Urinary bladder (tissue), 4 donors: ENCODE data around the gene HCN4. TPM values are rescaled to one million over a fixed set of nuclear protein-coding genes. Genes with fewer than 3 reads are reported as not detected.

Source experiments
- DNase-seq: peaks from one replicate; pipeline ENCODE4 v3.0.0-alpha.2; 2015; ENCODE audit errors: extremely low spot score
- H3K27ac ChIP-seq: one replicate; pipeline ENCODE4 v1.5.1; 2013; ENCODE audit warnings: low read depth, mild to moderate bottlenecking, moderate library complexity
- H3K36me3 ChIP-seq: one replicate; pipeline ENCODE4 v1.6.1; 2013; ENCODE audit warnings: mild to moderate bottlenecking, moderate library complexity; ENCODE audit not compliant: insufficient read depth
- H3K4me1 ChIP-seq: one replicate; pipeline ENCODE4 v1.6.1; 2013; ENCODE audit warnings: mild to moderate bottlenecking, moderate library complexity; ENCODE audit not compliant: insufficient read depth
- H3K4me3 ChIP-seq: one replicate; pipeline ENCODE4 v1.5.1; 2013; ENCODE audit warnings: low read depth, low read length
- WGBS: extraction: QIAGEN DNeasy Blood & Tissue Kit; methylation state at CpG from one replicate; pipeline ENCODE4 v1.1.7; 2013; 5-methylcytosine and 5-hydroxymethylcytosine counted together
- polyA plus RNA-seq: library from polyadenylated mRNA; stranded (reverse); fragments of 200-250 nt; gene quantifications from one replicate; pipeline ENCODE4 v1.2.3, GENCODE V29; 2013
- total RNA-seq: library from RNA; depleted of rRNA; stranded (reverse); fragments of >200 nt; gene quantifications from one replicate; pipeline ENCODE4 v1.2.3, GENCODE V29; 2014
- donor health status: healthy with polysubstance abuse.
- donor health status: healthy.

HCN4 gene
- total and polyA plus RNA-seq, 2 donors = not detected

GRCh38 chr15:73369154-73369694 lies 466 bp upstream of the HCN4 start:
- DNase-seq = no peak
- 3% methylated on average over 44 of the region's 44 CpGs for WGBS
- H3K4me1 ChIP-seq = peaks cover 2% of the 10 kb centered on the region
- no peak overlapping the region for H3K4me3 ChIP-seq
- H3K36me3 ChIP-seq = no peaks in the 10 kb centered on the region
- H3K27ac ChIP-seq = no peak overlapping the region

- WGBS = 1% methylated on average over 90 of the region's 90 CpGs
- no peaks in the 10 kb centered on the region for H3K36me3 ChIP-seq
- H3K4me3 ChIP-seq = peak overlapping the region; percentile 45
- peaks cover 2% of the 10 kb centered on the region for H3K4me1 ChIP-seq
- no peak overlapping the region for H3K27ac ChIP-seq
- no peak for DNase-seq
These were observed 996 bp downstream of the HCN4 start for GRCh38 chr15:73367624-73368300.

- Histone ChIP-seq H3K4me1 (peaks cover 2% of the 10 kb centered on the region), H3K4me3 (peak overlapping the region; percentile 45), H3K27ac (no peak overlapping the region), H3K36me3 (no peaks in the 10 kb centered on the region)
- WGBS = 17% methylated on average over 28 of the region's 28 CpGs
- DNase-seq = no peak
These were observed 1.8 kb downstream of the HCN4 start for GRCh38 chr15:73366766-73367623.

GRCh38 chr15:73364070-73364469 lies 4.7 kb downstream of the HCN4 start:
- no peak for DNase-seq
- Histone ChIP-seq H3K4me3 (no peak overlapping the region), H3K27ac (no peak overlapping the region), H3K36me3 (no peaks in the 10 kb centered on the region), H3K4me1 (peaks cover 2% of the 10 kb centered on the region)
- WGBS = 80% methylated on average over 3 of the region's 3 CpGs

GRCh38 chr15:73362900-73363299 lies 5.9 kb downstream of the HCN4 start:
- H3K27ac ChIP-seq = no peak overlapping the region
- H3K4me3 ChIP-seq = no peak overlapping the region
- no peak for DNase-seq
- no peaks in the 10 kb centered on the region for H3K4me1 ChIP-seq
- no peaks in the 10 kb centered on the region for H3K36me3 ChIP-seq
- WGBS = 68% methylated on average over 5 of the region's 5 CpGs

GRCh38 chr15:73361337-73361736 lies 7.4 kb downstream of the HCN4 start:
- Histone ChIP-seq H3K36me3 (no peaks in the 10 kb centered on the region), H3K27ac (no peak overlapping the region), H3K4me1 (no peaks in the 10 kb centered on the region), H3K4me3 (no peak overlapping the region)
- WGBS = 60% methylated on average over 7 of the region's 7 CpGs
- no peak for DNase-seq

- Histone ChIP-seq H3K4me3 (no peak overlapping the region), H3K36me3 (no peaks in the 10 kb centered on the region), H3K4me1 (no peaks in the 10 kb centered on the region), H3K27ac (no peak overlapping the region)
- WGBS = 82% methylated on average over 5 of the region's 5 CpGs
- DNase-seq = no peak
These were observed 9.1 kb downstream of the HCN4 start for GRCh38 chr15:73359651-73360050.

GRCh38 chr15:73357999-73358665 lies 10.6 kb downstream of the HCN4 start:
- 70% methylated on average over 9 of the region's 9 CpGs for WGBS
- DNase-seq = no peak
- Histone ChIP-seq H3K27ac (no peak overlapping the region), H3K4me1 (no peaks in the 10 kb centered on the region), H3K36me3 (no peaks in the 10 kb centered on the region), H3K4me3 (no peak overlapping the region)

GRCh38 chr15:73355612-73356265 lies 13.0 kb downstream of the HCN4 start:
- no peak overlapping the region for H3K27ac ChIP-seq
- H3K36me3 ChIP-seq = no peaks in the 10 kb centered on the region
- DNase-seq = no peak
- H3K4me1 ChIP-seq = no peaks in the 10 kb centered on the region
- H3K4me3 ChIP-seq = no peak overlapping the region
- WGBS = 81% methylated on average over 6 of the region's 6 CpGs

- Histone ChIP-seq H3K27ac (no peak overlapping the region), H3K4me1 (no peaks in the 10 kb centered on the region), H3K36me3 (no peaks in the 10 kb centered on the region), H3K4me3 (no peak overlapping the region)
- 88% methylated on average over 4 of the region's 4 CpGs for WGBS
- no peak for DNase-seq
These were observed 14.5 kb downstream of the HCN4 start for GRCh38 chr15:73354241-73354640.

GRCh38 chr15:73353734-73354133 lies 15.0 kb downstream of the HCN4 start:
- no peak overlapping the region for H3K27ac ChIP-seq
- no peaks in the 10 kb centered on the region for H3K36me3 ChIP-seq
- H3K4me3 ChIP-seq = no peak overlapping the region
- WGBS = 66% methylated on average over 3 of the region's 3 CpGs
- no peaks in the 10 kb centered on the region for H3K4me1 ChIP-seq
- no peak for DNase-seq

GRCh38 chr15:73352082-73352481 lies 16.7 kb downstream of the HCN4 start:
- Histone ChIP-seq H3K4me1 (no peaks in the 10 kb centered on the region), H3K4me3 (no peak overlapping the region), H3K36me3 (no peaks in the 10 kb centered on the region), H3K27ac (no peak overlapping the region)
- no peak for DNase-seq
- 72% methylated on average over 10 of the region's 10 CpGs for WGBS

GRCh38 chr15:73349191-73349590 lies 19.6 kb downstream of the HCN4 start:
- H3K27ac ChIP-seq = no peak overlapping the region
- no peaks in the 10 kb centered on the region for H3K36me3 ChIP-seq
- no peak for DNase-seq
- H3K4me1 ChIP-seq = no peaks in the 10 kb centered on the region
- no peak overlapping the region for H3K4me3 ChIP-seq
